ENCODE data around the gene TTLL11.
A peak's percentile ranks its signal among the peaks of the same experiment; 100 is the strongest.

Gene TTLL11

GRCh38 chr9:122106576-122106975, 13.5 kb upstream of the TTLL11 start:
- no peak for DNase-seq

- DNase-seq: no peak
Measured at GRCh38 chr9:122103985-122104384, 10.9 kb upstream of the TTLL11 start.

GRCh38 chr9:122102156-122102555, 9.0 kb upstream of the TTLL11 start:
- no peak for DNase-seq

GRCh38 chr9:122100756-122101155, 7.6 kb upstream of the TTLL11 start:
- no peak for DNase-seq

- peak; percentile 79 for DNase-seq
Measured at GRCh38 chr9:122099271-122099869, 6.3 kb upstream of the TTLL11 start.

GRCh38 chr9:122097679-122098315, 4.7 kb upstream of the TTLL11 start:
- no peak for DNase-seq

GRCh38 chr9:122096620-122097415, 3.7 kb upstream of the TTLL11 start:
- DNase-seq: no peak

GRCh38 chr9:122095010-122095767, 2.1 kb upstream of the TTLL11 start:
- DNase-seq: peak; percentile 63

- no peak for DNase-seq
Measured at GRCh38 chr9:122091682-122092592, 1.2 kb downstream of the TTLL11 start.

GRCh38 chr9:122090981-122091380, 2.1 kb downstream of the TTLL11 start:
- DNase-seq: no peak

GRCh38 chr9:122090287-122090883, 2.7 kb downstream of the TTLL11 start:
- no peak for DNase-seq

GRCh38 chr9:122088880-122089706, 4.0 kb downstream of the TTLL11 start:
- no peak for DNase-seq

- DNase-seq: no peak
Measured at GRCh38 chr9:122087406-122088200, 5.5 kb downstream of the TTLL11 start.

- no peak for DNase-seq
Measured at GRCh38 chr9:122086873-122087272, 6.2 kb downstream of the TTLL11 start.

GRCh38 chr9:122085260-122085659, 7.8 kb downstream of the TTLL11 start:
- DNase-seq: no peak

- DNase-seq: no peak
Measured at GRCh38 chr9:122084026-122084675, 9.0 kb downstream of the TTLL11 start.

- no peak for DNase-seq
Measured at GRCh38 chr9:122080986-122081385, 12.1 kb downstream of the TTLL11 start.

GRCh38 chr9:122078557-122078956, 14.6 kb downstream of the TTLL11 start:
- DNase-seq: no peak

GRCh38 chr9:122076773-122077172, 16.3 kb downstream of the TTLL11 start:
- no peak for DNase-seq
